GM21528 (cell line): Measurements from ENCODE around the gene ARHGAP42.
A peak's percentile ranks its signal among the peaks of the same experiment; 100 is the strongest.

Source experiments
- ATAC-seq: cut with Tn5 transposase; IDR thresholded peaks from one replicate; pipeline ENCODE4 v1.9.1; 2021; ENCODE audit warnings: mild to moderate bottlenecking, moderate library complexity; ENCODE audit not compliant: unreplicated experiment, low FRiP score

Gene ARHGAP42

DNA sequence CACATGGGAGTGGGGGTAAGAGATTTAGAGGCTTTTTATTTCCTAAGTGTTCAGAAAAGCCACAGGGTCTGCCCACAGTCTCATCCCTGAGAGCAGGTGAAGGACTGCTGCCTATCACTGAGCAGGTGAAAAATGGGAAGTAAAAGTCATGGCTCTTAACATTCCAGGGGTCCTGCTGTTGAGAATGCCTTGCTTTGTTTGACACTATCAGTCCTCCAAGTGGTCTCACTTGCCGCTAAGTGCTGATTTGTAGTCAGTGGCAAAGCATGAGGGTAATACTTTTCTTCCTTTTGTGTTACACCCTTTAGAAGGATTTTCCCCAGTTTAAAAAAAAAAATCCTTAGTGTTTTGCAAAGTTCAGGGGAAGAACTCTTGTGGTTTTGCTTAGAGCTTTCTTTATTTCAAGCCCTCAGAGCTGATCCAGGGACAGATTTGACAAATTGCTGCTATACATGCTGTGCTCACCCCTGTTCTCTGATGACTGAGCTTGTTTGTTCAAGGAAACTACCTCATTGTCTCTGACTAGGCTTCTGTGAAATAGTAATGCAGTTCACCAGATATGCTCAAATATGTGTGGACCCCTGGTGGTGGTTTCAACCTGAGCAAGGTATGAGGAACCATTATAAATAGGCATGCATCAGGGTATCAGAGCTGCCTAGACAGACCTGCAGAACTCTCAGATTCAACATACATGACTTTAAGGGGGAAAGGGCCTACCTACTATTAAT is 141.0 kb downstream of the ARHGAP42 start:
- ATAC-seq, result peak; percentile 81

DNA sequence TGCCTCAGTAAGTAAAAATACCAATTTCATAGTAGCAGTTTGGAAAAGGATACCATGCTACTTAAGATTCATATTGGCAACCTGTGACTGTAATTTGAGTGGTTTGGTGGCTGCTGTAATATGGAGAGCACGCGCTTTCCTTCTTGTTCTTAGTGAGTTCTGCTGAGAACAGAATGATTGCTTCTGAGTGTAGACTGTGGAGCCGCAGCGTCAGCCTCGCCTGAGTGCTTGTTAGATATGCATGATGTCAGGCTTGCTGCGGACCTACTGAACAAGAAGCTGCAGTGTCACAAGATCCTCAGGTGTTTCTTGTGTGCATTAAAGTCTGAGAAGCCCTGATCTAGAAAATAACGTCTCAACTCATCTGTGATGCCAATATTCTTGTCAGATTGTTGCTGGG is 143.2 kb downstream of the ARHGAP42 start:
- no peak for ATAC-seq

DNA sequence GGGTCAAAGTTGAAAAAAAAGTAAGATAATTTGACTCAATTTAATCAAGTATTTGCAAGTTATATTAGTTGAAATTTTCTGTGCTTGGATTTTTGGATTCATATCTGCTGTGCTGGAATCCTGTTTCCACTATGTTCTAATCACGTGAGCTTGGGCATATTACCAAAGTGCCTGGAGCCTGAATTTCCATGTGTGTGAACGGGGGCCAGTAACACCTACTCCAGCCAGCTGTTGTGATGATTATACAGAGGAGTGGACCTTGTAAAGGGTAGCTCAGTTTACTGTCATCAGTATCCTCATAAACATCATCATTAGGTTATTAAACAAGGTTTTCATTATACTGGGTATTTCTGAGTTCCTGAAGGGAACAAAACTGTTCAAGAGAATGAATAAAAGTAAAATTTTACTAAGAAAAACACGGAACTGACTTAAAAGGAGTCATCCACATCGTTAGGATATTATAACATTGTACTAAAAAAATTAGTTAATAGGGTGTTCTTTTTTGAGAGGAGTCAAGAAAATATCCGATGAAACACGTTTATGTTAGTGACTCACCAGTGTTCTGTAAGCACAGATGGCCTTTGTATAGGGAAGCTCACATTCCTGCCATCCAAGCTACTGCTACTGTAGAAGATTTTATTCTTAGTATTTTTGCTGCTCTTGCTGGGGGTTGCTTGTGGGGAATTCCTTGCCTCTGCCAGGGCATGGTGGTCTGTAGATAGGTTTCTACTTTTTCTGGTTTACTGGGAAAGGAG is 144.1 kb downstream of the ARHGAP42 start:
- ATAC-seq, result no peak

DNA sequence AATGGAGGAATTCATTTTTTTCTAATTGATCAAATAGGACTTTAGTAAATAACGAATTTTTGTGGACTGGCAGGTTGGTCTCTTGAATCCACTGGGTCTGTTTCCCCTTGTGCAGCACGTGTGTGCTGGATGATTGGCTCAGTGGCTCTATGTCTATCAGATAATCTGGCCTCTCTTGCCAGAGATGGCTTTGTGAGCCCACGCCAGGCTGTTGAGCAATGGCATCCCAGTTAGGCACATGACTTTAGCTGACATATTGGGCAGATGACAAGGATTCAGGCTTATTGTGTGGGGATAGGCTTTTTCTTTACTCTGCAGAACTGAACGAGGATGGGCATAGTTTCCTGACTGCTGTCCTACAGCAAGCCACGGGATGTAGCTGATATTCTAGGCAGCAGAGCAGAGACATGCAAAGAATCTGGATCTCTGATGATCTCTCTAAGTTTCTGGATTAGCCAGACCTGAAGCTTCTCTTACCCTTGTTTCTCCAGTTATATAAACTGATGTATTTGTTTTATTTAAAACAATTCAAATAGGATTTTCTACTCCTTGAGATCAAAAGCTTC is 144.9 kb downstream of the ARHGAP42 start:
- no peak for ATAC-seq

DNA sequence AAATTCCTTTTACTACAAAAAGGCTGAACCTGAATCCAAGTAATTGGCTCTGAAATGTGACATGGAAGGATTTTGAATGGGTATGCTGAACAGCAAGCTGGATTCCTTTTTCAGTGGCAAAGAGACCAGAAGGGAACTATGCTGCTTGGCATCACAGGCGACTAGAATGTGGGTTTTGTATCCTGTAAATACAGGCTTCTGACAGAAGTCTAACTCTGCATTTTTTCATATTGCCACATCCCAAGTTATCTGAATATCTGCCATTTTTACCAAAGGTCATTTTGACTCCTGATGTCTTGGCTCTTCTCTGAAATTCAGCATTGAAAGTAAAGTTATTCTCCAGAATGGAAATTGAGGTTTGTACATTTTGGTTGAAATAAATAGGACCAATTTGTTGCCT is 145.7 kb downstream of the ARHGAP42 start:
- no peak for ATAC-seq

DNA sequence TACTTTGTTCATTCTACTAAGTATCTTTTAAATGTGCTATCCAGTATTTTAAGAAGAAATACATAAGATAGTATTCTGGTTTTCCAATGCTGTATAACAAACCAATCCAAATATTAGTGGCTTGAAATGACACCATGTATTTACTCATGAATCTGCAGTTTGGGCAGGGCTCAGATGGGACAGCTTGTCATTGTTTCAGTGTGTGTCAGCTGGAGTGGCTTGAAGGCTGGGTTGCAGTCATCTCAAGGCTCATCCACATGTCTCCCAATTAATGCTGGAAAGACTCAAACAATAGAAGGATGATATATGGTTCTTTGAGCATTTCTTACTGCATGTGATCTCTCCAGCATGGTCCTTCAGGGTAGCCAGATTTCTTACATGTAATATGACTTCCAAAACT is 146.2 kb downstream of the ARHGAP42 start:
- no peak for ATAC-seq

DNA sequence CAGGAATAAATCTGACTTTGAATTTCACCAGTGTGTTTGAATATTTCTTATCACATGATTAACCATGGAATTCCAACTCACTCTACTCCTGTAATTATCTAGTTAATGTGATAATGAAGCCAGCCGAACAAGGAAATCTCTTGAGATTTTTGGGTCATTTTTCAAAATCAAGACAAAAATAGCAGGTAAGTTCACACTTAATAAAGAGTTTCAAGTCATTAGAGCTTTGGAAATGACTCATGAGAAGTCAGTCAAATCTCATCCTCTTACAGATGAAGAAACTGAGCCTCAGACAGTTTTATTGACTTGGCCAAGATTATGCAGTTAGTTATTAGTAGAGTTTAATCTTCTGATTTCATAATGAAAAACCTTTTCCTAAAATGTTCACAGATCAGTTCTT is 148.8 kb downstream of the ARHGAP42 start:
- no peak for ATAC-seq

DNA sequence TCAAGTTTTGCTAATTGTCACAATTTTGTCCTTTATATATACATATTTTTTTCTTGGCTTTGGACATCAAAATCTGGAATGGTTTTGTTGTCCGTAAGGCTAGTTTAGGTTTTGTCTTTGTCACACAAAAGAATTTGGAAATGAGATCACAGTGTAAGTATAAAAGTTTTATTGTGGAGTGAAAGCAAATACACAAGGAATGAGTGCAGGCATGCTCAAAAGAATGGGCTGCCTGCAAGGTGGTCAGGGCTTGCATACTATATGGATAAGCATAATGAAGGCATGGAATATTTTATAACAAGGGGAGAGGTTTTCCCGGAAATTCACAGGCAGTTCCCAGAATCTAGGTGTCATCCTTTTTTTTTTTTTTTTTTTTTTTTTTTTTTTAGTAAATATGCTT is 150.2 kb downstream of the ARHGAP42 start:
- ATAC-seq, result no peak

DNA sequence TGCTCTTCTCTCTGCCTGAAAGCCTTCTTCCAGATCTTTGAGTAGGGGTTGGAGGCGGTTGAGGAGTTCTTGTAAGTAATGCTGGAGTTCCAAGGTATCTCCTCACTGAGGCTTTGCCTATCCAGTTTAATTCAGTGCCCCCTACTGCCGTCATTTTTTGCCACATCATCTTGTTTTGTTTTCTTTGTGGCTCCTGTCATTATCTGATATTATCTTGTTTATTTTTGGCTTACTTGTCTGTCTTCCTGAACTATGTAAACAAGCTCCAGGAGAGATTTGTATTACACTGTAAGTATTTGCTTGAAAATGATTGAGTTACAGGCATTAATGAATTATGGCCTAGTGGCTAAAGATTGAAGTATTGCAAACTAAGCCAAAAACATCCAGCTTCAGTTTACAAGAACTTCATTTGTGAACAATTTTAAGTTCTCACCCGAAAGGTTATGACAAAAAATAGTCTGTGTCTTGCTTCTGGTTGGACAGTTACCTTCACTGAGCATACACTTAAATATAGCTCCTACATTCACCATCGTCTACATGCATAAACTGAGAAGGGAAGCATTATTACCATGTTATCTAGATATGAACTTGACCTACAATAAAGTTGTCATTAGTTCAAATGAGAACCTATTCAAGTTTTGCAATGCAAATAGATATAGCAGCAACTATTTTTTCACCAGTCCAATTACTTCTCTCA is 154.8 kb downstream of the ARHGAP42 start:
- ATAC-seq, result no peak

DNA sequence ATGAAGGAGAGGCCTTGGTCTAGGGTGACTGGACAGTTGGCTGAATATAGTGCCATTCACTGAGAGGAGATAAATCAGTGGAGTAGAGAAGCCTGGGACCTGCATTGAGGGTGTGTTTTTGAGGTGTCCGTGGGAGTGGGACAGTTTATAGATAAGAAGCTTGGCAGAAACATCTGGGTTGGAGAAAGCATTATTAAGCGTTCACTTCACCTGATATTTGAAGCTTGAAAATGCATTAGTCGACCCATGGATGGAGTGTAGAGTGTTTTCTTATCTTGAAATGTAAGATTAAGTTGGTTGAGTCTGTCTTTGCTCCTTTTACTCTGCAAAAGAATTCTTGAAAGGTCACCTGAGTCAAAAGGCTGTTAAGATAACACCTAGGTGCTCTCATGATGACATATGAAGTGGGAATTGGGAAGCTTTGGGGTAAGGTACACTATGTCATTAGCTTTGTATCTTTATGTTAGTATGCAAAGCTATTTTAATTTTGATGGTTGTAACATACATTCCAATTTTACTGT is 160.7 kb downstream of the ARHGAP42 start:
- no peak for ATAC-seq

DNA sequence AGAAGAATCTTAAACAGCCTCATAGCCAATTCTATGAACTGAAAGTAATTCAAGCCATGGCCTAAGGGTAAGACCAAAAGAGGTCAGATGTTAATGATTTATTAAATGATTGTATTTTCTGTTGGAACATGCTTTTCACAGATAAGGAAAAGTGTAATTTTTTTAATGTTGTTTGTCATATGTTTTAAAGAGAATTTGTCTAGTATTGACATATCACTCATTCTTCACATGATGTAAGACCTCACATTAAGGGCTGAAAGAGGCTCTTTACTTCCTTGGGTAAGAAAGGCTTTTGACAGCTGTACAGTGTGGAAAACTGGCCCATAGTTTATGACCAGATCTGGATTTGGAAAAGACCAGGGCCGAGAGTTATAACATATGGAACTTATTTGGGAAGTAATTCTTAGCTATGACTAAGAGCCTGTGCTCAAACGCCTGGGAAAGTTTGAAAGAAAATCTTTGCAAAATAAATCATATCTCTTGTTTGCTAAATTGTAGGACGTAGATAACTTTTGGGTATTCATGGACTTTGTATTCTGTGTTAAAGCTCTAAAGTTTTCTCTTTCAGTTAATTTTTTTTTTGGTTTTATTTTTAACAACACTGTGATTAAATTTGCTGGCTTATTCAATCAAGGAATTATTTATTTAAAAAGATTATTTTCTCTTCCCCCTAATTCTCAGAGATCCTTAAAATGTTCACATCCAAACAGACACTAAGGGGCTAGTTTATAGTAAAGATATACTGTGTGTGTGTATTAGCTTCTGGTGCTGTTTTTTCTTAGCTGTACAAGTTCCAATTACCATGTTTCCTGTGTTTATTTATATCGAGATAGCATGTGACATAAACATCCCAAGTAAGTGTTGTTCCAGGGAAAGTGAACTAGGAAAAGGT is 162.2 kb downstream of the ARHGAP42 start:
- no peak for ATAC-seq

DNA sequence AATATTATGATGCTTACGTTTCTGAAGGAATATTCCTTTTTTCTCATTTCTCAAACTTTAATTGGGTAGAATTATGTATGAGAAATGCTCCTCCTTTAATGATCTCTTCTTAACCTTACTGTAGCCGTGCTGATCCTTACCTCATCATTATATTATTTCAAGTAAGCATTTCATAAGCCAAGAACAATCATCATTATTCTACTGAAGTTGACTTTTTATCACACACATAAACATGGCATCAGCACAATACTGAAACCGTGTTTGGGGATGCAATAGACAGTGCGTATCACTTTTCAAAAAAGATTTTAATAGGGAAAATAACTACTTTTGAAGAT is 162.8 kb downstream of the ARHGAP42 start:
- no peak for ATAC-seq

DNA sequence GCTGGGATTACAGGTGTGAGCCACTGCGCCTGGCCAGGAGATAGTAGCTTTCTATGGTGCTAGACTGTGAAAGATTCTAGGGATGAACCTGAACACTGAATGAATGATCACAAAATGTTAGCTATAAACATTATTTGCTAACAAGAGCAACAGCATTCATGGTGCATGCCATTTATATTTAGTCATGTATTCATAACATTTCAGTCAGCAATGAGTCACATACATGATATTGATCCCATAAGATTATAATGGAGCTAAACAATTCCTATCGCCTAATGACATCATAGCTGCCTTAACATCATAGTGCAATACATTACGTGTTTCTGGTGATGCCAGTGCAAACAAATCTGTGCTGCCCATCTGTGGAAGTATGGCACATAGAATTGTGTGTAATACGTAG is 164.1 kb downstream of the ARHGAP42 start:
- ATAC-seq, result no peak

DNA sequence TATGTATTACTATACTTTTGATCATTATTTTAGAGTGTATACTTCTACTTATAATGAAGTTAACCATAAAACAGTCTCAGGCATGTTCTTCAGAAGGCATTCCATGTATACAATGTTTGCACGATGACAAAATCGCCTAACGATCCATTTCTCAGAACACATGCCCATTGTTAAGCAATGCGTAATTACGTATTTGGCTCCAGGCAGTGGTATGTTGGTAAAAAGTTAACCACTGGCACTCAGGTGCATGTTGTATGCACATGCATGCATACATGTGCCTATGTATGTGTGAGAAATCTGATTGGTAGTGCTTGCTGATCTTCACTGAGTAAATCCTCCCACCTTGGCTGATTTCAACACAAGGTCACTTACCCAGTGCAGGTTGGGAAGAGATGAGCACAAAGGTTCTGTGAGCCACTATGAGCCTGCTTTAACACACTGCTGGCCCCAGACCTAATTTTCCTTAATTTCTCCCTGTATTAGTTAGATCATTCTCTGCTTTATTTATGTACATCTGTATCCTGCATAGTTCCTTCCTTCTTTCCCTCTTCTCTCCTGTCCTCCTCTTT is 164.6 kb downstream of the ARHGAP42 start:
- ATAC-seq, result no peak

DNA sequence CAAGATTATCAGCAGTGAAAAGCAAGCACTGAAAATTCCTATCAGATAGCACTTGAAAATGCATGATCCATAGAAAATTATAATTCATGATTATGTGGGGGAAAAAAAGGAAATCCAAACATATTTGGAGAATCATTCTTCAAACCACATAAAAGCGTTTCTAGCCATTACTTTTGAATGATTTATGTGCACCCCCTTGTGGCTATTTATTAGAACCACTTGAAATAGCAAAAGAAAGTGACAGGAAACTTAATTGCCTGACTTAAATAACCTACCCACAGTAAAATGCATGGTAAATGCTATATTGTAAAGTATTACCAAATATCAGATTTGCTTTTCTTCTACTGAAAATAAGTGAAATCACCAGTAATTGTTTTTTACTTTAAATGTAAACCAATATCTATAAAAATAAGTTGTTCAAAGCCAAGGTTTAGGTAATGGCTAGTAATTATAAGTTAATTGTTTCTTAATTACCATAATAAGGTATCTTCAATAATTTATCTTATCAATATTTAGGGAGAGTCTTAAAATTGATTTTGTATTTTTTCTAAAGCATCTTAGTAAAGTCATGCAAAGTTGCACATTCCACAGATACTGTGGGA is 168.5 kb downstream of the ARHGAP42 start:
- ATAC-seq, result no peak

DNA sequence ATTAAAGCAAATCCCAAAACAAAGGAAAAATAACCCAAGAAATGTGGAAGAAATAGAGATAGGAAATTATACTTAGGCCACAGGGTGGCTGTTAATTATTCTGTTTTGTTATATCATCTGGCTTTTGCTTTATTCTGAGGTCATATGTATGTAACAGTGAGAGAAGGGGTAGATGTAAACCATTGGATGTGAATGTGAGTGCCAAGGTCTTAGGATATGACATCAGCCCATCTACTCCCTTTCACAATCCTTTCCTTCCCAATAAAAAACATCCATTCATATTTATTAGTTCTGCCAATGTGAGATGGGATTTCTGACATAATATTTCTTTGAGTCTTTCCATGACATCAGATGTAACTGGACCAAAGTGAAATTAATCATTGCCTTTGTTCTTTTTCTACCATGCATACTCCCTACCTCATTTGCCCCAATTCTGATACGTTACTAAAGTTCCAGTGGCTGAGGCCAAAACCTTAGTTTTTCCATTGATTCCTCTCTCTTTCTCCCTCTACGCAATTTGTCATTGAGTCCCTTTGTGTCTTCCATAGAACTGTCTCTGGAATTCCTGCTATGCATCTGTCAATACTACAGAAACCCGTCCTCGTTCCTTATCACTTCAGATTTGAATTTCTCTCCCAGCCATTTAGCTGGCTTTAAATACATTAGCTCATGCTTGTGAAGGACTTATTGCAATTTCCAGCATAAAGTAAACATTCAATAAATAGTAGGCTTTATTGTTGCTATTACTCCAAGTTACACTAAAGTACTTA is 170.3 kb downstream of the ARHGAP42 start:
- ATAC-seq, result no peak

DNA sequence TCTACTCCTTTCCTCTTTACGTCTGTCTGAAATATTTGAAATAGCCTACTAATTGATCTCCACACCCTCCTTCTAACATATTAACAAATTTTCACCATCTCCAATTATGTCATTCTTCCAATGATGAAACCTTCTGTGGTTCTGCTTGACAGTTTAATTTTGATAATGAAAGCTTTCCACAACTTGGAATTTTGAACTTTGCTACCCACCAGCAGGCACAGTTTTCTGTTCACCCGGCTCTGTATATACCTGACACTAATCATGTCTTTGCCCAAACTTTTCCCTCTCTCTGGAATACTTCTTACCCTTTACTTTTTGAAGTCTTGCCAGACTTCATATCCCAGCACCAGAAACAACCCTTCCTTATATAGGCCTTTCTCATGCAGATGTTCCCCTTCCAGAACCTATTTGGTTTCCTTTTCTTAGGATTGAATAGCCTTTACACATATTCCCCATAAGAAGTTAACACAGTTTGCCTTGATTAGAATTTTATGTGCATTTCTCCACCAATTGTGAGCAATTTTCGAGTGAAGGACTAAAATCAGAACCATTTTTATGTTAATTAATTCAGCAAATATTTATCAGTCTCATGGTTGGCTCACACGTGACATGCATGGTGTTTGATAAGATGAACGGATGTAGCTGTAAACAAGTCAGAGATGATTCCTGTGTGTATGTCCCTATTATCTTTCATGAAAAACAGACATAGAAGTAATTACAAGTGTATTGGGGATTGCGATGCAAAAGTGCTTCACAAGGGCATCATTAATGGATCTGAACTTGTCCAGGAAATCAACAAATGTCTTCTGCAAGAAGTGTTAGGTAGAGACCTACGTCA is 173.4 kb downstream of the ARHGAP42 start:
- ATAC-seq, result no peak

DNA sequence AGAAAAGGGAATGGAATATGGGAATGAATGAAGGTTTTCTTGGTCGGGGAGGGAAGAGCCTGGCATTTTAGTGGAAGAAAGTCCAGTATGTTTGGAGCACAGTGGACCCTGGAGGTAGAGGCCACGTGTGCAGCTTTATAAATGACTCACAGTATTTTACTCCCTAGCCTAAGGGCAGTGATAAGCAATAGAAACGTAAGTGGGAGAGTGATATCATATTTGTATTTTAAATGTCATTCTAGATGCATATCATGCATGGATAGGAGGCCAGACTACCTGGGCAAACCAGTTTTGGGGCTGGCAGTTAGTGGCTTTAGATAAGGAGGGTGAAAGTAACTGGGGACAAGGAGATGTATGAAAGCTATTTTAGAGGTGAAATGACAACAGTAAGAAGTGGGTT is 174.1 kb downstream of the ARHGAP42 start:
- ATAC-seq, result no peak
